ENCODE data around the gene CNBP.
"Not testable (repeated sequence)": the region's sequence is repeated elsewhere in the genome, so short reads cannot be mapped to it uniquely, and the experiment has no call there.

Gene CNBP

DNA sequence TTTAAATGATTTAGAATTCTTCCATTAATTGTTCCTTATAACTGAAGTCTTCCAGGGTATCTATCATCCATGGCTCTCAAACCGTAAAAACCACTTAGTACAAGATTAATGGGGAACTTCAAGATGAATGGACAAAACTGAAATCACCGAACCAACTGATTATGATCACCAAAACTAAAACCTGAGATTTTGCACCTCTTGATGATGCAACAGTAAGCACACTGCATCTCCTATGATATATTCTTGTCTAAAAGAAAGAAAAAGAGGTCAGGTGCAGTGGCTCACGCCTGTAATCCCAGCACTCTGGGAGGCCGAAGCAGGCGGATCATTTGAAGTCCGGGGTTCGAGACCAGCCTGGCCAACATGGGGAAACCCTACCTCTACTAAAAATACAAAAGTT, 19.2 kb downstream of the CNBP start:
- no peak overlapping the region for H3K4me3 ChIP-seq (ENCODE audit: low read length)
- H3K27ac ChIP-seq (ENCODE audit: low read length): no peak overlapping the region
- no peaks in the 10 kb centered on the region for H3K9me3 ChIP-seq (ENCODE audit: control insufficient read depth, insufficient read depth, low read length)
- H3K27me3 ChIP-seq (ENCODE audit: control insufficient read depth, insufficient read depth, low read length): no peaks in the 10 kb centered on the region
- DNase-seq (ENCODE audit: low read depth, low spot score): no peak
- no peaks in the 10 kb centered on the region; the same call in 1 of the 2 replicates for H3K4me1 ChIP-seq (ENCODE audit: control insufficient read depth, insufficient read depth, low read length)
- no CpG with 5 or more reads among the region's 7 CpGs for WGBS (ENCODE audit: insufficient coverage, insufficient read length)
- H3K36me3 ChIP-seq (ENCODE audit: control insufficient read depth, insufficient read depth, low read length): peaks cover 12% of the 10 kb centered on the region; the same call in 1 of the 2 replicates

DNA sequence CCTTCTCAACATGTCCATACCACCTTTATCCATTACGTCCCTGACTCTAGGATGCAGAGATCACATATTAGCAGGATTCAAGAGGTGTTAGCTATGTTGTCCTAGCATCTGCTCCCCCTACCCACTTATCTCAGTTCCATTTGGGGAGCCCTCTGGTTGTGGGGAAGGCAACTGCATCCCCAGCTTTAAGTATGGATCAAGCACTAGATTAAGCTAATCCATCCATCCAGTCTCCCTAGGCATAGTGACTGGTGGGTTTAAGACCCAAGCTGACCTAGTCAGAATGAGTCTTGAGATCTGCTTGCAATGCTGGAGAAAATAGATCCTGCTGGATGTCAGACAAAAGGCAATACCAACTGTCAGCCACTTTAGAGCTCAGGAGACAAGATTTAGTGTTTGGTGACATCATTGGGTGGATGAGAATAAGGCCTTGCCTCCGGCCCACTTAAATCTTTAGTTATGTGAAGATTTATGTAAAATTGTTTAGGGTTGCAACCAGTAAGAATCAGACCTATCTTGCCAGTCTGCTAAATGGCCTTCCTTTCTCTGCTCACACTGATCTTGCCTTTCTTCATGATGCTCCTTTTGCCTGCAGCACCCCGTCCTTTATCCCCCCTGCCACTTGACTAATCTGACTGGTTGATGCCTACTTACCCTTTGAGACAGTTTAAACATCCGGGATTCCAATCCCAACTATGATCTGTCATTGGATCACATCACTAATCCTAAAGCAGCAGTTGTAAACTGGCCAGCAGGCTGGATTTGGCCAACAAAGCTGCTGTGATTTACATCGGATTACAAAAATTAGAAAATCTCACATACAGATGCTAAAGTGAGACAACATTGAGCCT, 20.7 kb downstream of the CNBP start:
- Histone ChIP-seq H3K4me3 (ENCODE audit: low read length) (no peak overlapping the region), H3K9me3 (ENCODE audit: control insufficient read depth, insufficient read depth, low read length) (no peaks in the 10 kb centered on the region), H3K36me3 (ENCODE audit: control insufficient read depth, insufficient read depth, low read length) (peaks cover 9% of the 10 kb centered on the region; the same call in 1 of the 2 replicates), H3K27me3 (ENCODE audit: control insufficient read depth, insufficient read depth, low read length) (no peaks in the 10 kb centered on the region), H3K27ac (ENCODE audit: low read length) (no peak overlapping the region), H3K4me1 (ENCODE audit: control insufficient read depth, insufficient read depth, low read length) (no peaks in the 10 kb centered on the region; the same call in 1 of the 2 replicates)
- WGBS (ENCODE audit: insufficient coverage, insufficient read length): no CpG with 5 or more reads among the region's 5 CpGs
- DNase-seq (ENCODE audit: low read depth, low spot score): peak; percentile 16

DNA sequence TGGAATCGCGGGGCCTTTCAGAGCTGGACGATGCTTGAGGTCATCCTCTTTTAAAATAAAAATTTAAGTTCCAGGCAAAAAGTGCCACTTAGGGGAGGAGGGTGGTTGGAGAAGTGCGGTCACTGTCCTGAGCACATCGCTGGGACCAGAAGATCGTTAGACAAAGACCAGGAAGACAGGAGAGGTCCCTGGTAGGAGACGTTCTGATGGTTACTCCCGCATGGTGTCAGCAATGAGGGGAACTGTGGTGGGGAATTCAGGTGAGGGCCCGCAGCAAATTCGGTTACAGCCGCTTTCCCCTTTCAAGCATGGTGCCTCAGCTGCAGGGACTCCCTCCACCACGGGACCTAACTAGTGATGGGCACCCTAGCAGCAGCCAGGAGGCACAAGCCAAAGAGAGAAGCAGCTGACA, 21.8 kb downstream of the CNBP start:
- no CpG with 5 or more reads among the region's 12 CpGs for WGBS (ENCODE audit: insufficient coverage, insufficient read length)
- Histone ChIP-seq H3K36me3 (ENCODE audit: control insufficient read depth, insufficient read depth, low read length) (peaks cover under 1% of the 10 kb centered on the region; the same call in 1 of the 2 replicates), H3K4me1 (ENCODE audit: control insufficient read depth, insufficient read depth, low read length) (no peaks in the 10 kb centered on the region; the same call in 1 of the 2 replicates)

DNA sequence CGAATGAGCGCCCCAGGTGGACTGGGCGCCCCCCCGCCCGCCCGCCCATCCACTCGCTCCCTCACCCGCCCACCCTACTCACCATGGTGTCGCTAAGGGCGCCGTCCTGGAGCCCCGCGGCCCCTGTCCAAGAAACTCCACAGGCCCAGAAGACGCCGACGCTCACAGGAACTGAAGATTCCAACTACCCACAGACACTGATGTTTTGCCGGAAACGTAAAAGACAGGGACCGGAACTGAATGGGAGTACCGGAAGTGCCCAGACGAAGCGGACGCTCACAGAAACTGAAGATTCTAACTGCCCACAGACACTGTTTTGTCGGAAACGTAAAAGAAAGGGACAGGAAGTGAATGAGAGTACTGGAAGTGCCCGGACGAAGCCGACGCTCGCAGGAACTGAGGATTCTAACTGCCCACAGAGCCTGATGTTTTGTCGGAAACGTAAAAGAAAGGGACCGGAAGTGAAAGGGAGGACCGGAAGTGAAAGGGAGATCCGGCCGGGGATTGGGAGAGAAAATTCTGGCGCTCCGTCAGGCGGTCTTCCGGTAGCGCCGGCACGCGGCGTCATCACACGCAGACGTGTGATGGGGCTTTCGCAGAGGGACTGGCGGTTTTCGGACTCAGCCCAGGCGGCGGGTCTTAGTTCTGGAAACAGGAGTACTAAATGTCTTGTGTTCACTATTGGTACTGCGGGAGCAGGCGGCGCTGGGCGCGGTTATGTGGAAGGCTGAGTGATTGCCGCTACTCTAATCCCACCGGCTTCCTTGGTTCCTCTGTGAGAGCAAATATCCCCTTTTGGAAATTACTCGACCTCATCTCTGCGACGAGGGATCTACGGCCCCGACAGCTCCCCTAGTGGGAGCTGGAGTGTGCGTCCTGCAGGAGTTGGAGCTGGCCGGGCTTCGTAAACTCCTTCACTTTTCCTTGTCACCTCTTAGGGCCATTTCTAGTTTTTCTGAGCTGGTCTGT, 22.5 kb downstream of the CNBP start, which contains the start of gene ISY1:
ISY1 (minus strand) TSS at position 173 of the 969 bp plus-strand sequence; CDS start at position 85, 88 bp downstream.
- Histone ChIP-seq H3K27me3 (ENCODE audit: control insufficient read depth, insufficient read depth, low read length) (no peaks in the 10 kb centered on the region), H3K27ac (ENCODE audit: low read length) (no peak within 1 kb of the TSS), H3K36me3 (ENCODE audit: control insufficient read depth, insufficient read depth, low read length) (no peaks in the 10 kb centered on the region; the same call in 1 of the 2 replicates), H3K4me1 (ENCODE audit: control insufficient read depth, insufficient read depth, low read length) (no peaks in the 10 kb centered on the region; the same call in 1 of the 2 replicates), H3K9me3 (ENCODE audit: control insufficient read depth, insufficient read depth, low read length) (no peaks in the 10 kb centered on the region), H3K4me3 (ENCODE audit: low read length) (peak within 1 kb of the TSS; percentile 79; the same call in 1 of the 2 replicates)
- peak; percentile 84 for DNase-seq (ENCODE audit: low read depth, low spot score)
- no CpG with 5 or more reads among the region's 67 CpGs for WGBS (ENCODE audit: insufficient coverage, insufficient read length)

More for the DNA sequence above, 21.8 kb downstream of the CNBP start:
- no peak for DNase-seq (ENCODE audit: low read depth, low spot score)
- Histone ChIP-seq H3K27me3 (ENCODE audit: control insufficient read depth, insufficient read depth, low read length) (no peaks in the 10 kb centered on the region), H3K27ac (ENCODE audit: low read length) (no peak overlapping the region), H3K4me3 (ENCODE audit: low read length) (peak overlapping the region; percentile 79; the same call in 1 of the 2 replicates), H3K9me3 (ENCODE audit: control insufficient read depth, insufficient read depth, low read length) (no peaks in the 10 kb centered on the region)

DNA sequence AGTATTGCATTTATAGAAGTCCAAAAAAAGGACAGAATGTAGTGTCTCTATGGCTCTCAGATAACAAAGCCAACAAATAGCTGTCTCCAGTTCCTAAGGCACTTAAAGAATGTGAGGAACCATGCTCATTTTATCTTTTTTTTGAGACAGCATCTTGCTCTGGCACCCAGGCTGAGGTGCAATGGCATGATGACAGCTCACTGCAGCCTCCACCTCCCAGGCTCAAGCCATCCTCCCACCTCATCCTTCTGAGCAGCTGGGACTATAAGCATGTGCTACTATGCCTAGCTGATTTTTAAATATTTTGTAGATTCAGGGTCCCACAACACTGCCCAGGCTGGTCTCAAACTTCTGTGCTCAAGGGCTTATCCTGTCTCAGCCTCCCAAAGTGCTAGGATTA, 38.9 kb downstream of the CNBP start:
- DNase-seq (ENCODE audit: low read depth, low spot score): no peak
- H3K36me3 ChIP-seq (ENCODE audit: control insufficient read depth, insufficient read depth, low read length): peaks cover 4% of the 10 kb centered on the region; the same call in 1 of the 2 replicates

DNA sequence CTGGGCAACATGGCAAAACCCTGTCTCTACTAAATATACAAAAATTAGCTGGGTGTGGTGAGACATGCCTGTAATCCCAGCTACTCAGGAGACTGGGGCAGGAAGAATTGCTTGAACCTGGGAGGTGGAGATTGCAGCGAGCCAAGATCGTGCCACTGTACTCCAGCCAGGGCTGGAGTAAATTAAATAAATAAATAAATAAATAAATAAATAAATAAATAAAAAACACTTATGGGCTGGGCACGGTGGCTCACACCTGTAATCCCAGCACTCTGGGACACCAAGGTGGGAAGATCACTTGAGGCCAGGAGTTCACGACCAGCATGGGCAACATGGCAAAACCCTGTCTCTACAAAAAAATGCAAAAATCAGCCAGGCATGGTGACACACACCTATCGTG, 42.7 kb downstream of the CNBP start:
- H3K9me3 ChIP-seq (ENCODE audit: control insufficient read depth, insufficient read depth, low read length): not testable (repeated sequence)
- no CpG with 5 or more reads among the region's 5 CpGs for WGBS (ENCODE audit: insufficient coverage, insufficient read length)

More for the DNA sequence above, 38.9 kb downstream of the CNBP start:
- Histone ChIP-seq H3K4me3 (ENCODE audit: low read length) (no peak overlapping the region), H3K4me1 (ENCODE audit: control insufficient read depth, insufficient read depth, low read length) (no peaks in the 10 kb centered on the region), H3K27me3 (ENCODE audit: control insufficient read depth, insufficient read depth, low read length) (no peaks in the 10 kb centered on the region), H3K9me3 (ENCODE audit: control insufficient read depth, insufficient read depth, low read length) (no peaks in the 10 kb centered on the region), H3K27ac (ENCODE audit: low read length) (no peak overlapping the region)

DNA sequence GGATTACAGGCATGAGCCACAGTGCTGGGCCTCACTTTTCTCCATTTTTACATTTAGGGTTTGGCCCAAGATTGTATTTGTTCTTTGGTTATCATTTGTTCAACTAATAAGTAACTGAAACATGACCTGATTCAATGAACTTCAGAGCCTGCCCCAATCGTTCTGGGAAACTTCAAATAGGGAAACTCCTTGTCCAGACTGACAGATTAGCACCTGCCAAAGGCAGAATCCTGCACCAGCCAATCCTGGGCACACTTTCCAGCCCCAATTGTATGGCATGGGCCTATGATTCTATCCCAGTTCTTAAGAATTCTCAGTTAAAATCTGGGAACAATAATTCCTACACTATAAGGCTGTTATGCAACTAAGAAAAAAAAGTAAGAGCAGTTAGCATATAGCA, 43.8 kb downstream of the CNBP start:
- no peaks in the 10 kb centered on the region for H3K9me3 ChIP-seq (ENCODE audit: control insufficient read depth, insufficient read depth, low read length)
- no peak overlapping the region for H3K4me3 ChIP-seq (ENCODE audit: low read length)
- no peaks in the 10 kb centered on the region for H3K27me3 ChIP-seq (ENCODE audit: control insufficient read depth, insufficient read depth, low read length)
- WGBS (ENCODE audit: insufficient coverage, insufficient read length): no CpG with 5 or more reads among the region's 1 CpG
- H3K4me1 ChIP-seq (ENCODE audit: control insufficient read depth, insufficient read depth, low read length): no peaks in the 10 kb centered on the region
- no peak overlapping the region for H3K27ac ChIP-seq (ENCODE audit: low read length)
- no peak for DNase-seq (ENCODE audit: low read depth, low spot score)
- peaks cover 5% of the 10 kb centered on the region; the same call in 1 of the 2 replicates for H3K36me3 ChIP-seq (ENCODE audit: control insufficient read depth, insufficient read depth, low read length)

More for the DNA sequence above, 42.7 kb downstream of the CNBP start:
- not testable (repeated sequence) for H3K36me3 ChIP-seq (ENCODE audit: control insufficient read depth, insufficient read depth, low read length); H3K4me3 ChIP-seq (ENCODE audit: low read length); H3K27ac ChIP-seq (ENCODE audit: low read length); DNase-seq (ENCODE audit: low read depth, low spot score); H3K4me1 ChIP-seq (ENCODE audit: control insufficient read depth, insufficient read depth, low read length); H3K27me3 ChIP-seq (ENCODE audit: control insufficient read depth, insufficient read depth, low read length)

DNA sequence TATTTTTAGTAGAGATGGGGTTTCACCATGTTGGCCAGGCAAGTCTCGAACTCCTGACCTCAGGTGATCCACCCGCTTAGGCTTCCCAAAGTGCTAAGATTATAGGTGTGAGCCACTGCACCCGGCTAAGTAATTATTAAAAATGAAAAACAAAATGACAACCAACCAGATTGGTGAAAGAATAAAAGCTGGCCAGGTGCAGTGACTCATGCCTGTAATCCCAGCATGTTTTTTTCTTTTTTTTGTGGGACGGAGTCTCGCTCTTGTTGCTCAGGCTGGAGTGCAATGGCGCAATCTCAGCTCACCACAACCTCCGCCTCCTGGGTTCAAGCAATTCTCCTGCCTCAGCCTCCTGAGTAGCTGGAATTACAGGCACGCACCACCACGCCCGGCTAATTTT, 47.4 kb downstream of the CNBP start:
- H3K9me3 ChIP-seq (ENCODE audit: control insufficient read depth, insufficient read depth, low read length); H3K4me1 ChIP-seq (ENCODE audit: control insufficient read depth, insufficient read depth, low read length); H3K27ac ChIP-seq (ENCODE audit: low read length); H3K27me3 ChIP-seq (ENCODE audit: control insufficient read depth, insufficient read depth, low read length); DNase-seq (ENCODE audit: low read depth, low spot score); H3K4me3 ChIP-seq (ENCODE audit: low read length): not testable (repeated sequence)
- peaks cover 12% of the 10 kb centered on the region; the same call in 1 of the 2 replicates for H3K36me3 ChIP-seq (ENCODE audit: control insufficient read depth, insufficient read depth, low read length)
- no CpG with 5 or more reads among the region's 10 CpGs for WGBS (ENCODE audit: insufficient coverage, insufficient read length)

DNA sequence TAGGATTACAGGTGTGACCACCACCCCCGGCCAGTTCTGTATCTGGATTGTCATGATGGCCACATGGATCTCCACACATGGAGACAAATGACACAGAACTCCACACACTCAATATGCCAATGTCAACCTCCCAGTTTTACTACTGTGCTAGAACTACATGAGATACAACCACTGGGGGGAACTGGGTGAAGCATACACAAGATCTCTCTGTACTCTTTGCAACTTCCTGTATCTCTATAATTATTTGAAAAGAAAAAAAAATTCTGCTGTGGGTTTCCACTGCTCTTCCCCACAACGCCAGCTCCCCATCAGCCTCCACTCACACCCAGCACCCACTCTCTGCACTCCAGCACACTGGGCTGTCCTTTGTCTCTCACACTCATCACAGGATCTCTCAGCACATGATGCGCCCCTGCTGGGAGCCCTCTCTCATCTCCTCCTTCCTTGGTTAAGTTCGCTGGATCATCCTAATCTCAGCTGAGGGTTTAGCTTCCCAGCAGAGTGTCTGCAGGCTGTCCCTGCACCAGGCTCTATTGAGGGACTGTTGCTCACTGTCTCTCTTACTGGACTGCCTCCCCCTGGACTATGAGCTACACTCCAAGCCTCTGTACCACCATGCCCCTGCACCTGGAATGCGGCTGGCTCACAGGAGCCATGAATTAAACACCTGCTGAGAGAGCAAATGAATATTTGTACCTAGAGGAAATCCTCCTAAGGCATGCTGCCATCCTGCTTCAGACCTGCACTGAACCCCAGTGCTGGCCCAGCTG, 51.4 kb downstream of the CNBP start:
- Histone ChIP-seq H3K4me3 (ENCODE audit: low read length) (no peak overlapping the region), H3K9me3 (ENCODE audit: control insufficient read depth, insufficient read depth, low read length) (no peaks in the 10 kb centered on the region), H3K27me3 (ENCODE audit: control insufficient read depth, insufficient read depth, low read length) (no peaks in the 10 kb centered on the region), H3K36me3 (ENCODE audit: control insufficient read depth, insufficient read depth, low read length) (peaks cover 13% of the 10 kb centered on the region; the same call in 1 of the 2 replicates), H3K27ac (ENCODE audit: low read length) (no peak overlapping the region), H3K4me1 (ENCODE audit: control insufficient read depth, insufficient read depth, low read length) (no peaks in the 10 kb centered on the region; the same call in 1 of the 2 replicates)
- no peak for DNase-seq (ENCODE audit: low read depth, low spot score)
- no CpG with 5 or more reads among the region's 5 CpGs for WGBS (ENCODE audit: insufficient coverage, insufficient read length)

Measured in iPS DF 6.9 (cell line).